ENCODE measurements around the gene IDNK.

The IDNK gene

DNA sequence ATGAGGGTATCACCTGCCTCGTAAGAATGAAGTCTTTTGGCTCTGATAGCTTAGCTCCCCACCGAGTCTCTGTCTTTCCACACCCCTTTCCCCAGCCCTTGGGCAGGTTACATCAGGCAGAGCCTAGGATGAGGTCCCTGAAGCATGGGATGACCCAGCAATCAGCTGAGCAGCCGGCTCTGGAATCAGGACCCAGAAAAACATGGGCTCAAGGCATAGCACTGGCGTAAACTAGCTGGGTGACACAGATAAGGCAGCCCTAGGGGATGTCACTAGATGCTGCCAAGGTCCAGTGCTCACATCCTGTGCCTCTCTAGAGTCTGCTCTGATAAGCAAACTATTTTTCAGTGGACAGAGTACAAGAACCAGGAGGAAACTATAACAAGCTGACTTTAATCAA, 26.6 kb downstream of the IDNK start:
- TF ChIP-seq, protein P1, sequence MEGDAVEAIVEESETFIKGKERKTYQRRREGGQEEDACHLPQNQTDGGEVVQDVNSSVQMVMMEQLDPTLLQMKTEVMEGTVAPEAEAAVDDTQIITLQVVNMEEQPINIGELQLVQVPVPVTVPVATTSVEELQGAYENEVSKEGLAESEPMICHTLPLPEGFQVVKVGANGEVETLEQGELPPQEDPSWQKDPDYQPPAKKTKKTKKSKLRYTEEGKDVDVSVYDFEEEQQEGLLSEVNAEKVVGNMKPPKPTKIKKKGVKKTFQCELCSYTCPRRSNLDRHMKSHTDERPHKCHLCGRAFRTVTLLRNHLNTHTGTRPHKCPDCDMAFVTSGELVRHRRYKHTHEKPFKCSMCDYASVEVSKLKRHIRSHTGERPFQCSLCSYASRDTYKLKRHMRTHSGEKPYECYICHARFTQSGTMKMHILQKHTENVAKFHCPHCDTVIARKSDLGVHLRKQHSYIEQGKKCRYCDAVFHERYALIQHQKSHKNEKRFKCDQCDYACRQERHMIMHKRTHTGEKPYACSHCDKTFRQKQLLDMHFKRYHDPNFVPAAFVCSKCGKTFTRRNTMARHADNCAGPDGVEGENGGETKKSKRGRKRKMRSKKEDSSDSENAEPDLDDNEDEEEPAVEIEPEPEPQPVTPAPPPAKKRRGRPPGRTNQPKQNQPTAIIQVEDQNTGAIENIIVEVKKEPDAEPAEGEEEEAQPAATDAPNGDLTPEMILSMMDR (IDR thresholded peaks at IDR 0.05; ENCODE audit: low read depth, low read length, missing control alignments): no peak
- H3K4me3 ChIP-seq (ENCODE audit: low read depth, low read length): no peak overlapping the region
- DNase-seq (ENCODE audit: low read depth): no peak

GRCh38 chr9:83651558-83651957, 28.6 kb downstream of the IDNK start:
- TF ChIP-seq, protein P1 (IDR thresholded peaks at IDR 0.05; ENCODE audit: low read depth, low read length, missing control alignments): no peak
- DNase-seq (ENCODE audit: low read depth): no peak
- H3K4me3 ChIP-seq (ENCODE audit: low read depth, low read length): no peak overlapping the region

DNA sequence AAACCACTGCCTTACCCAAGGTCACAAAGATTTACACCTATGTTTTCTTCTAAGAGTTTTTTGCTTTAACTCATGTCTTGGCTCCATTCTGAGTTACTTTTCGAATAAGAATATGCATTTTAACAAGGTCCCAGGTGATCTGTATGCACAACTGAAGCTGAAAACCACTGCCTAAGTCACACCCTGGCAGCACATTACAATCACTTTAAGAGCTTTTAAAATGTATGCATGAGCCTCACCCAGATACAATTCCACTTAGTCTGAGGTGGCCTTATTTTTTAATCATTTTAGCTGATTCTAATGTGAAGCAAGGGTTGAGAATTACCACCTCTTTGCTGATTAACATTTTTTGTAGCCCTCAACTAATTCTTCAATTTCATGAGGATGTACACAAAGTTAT, 29.5 kb downstream of the IDNK start:
- TF ChIP-seq, protein P1 (IDR thresholded peaks at IDR 0.05; ENCODE audit: low read depth, low read length, missing control alignments): no peak
- DNase-seq (ENCODE audit: low read depth): no peak
- no peak overlapping the region for H3K4me3 ChIP-seq (ENCODE audit: low read depth, low read length)

GRCh38 chr9:83655433-83655832, 32.5 kb downstream of the IDNK start:
- TF ChIP-seq, protein P1 (IDR thresholded peaks at IDR 0.05; ENCODE audit: low read depth, low read length, missing control alignments): no peak
- DNase-seq (ENCODE audit: low read depth): no peak
- no peak overlapping the region for H3K4me3 ChIP-seq (ENCODE audit: low read depth, low read length)

- DNase-seq (ENCODE audit: low read depth): peak; percentile 25
- H3K4me3 ChIP-seq (ENCODE audit: low read depth, low read length): no peak overlapping the region
- TF ChIP-seq, protein P1 (IDR thresholded peaks at IDR 0.05; ENCODE audit: low read depth, low read length, missing control alignments): no peak
These were observed 33.2 kb downstream of the IDNK start for GRCh38 chr9:83656032-83656680.

GRCh38 chr9:83656952-83657351, 34.0 kb downstream of the IDNK start:
- H3K4me3 ChIP-seq (ENCODE audit: low read depth, low read length): no peak overlapping the region
- TF ChIP-seq, protein P1 (IDR thresholded peaks at IDR 0.05; ENCODE audit: low read depth, low read length, missing control alignments): no peak
- no peak for DNase-seq (ENCODE audit: low read depth)

- TF ChIP-seq, protein P1 (IDR thresholded peaks at IDR 0.05; ENCODE audit: low read depth, low read length, missing control alignments): no peak
- DNase-seq (ENCODE audit: low read depth): no peak
These were observed 40.0 kb downstream of the IDNK start for GRCh38 chr9:83662933-83663332.

More at GRCh38 chr9:83662933-83663332, 40.0 kb downstream of the IDNK start:
- H3K4me3 ChIP-seq (ENCODE audit: low read depth, low read length): no peak overlapping the region
